Loucy (cell line): ENCODE data around the gene ADARB2.

Source experiments
- H2AFZ ChIP-seq: fragments of 200-600 bp; sonication (generic); 2 replicates; pipeline ENCODE4 v1.6.0; 2016; ENCODE audit warnings: antibody characterized with exemption, mild to moderate bottlenecking, low read length, moderate library complexity
- H3F3A ChIP-seq: fragments of 200-600 bp; 2 replicates; pipeline ENCODE4 v1.6.0; 2016; ENCODE audit warnings: antibody characterized with exemption, low read depth, mild to moderate bottlenecking
- H3K27me3 ChIP-seq: fragments of 200-600 bp; sonication (generic); 2 replicates; pipeline ENCODE4 v1.6.1; 2014; ENCODE audit warnings: low read length, mild to moderate bottlenecking; ENCODE audit not compliant: insufficient read depth, poor library complexity, severe bottlenecking
- H3K36me3 ChIP-seq: fragments of 200-600 bp; sonication (generic); 2 replicates; pipeline ENCODE4 v1.6.1; 2016; ENCODE audit warnings: low read length; ENCODE audit not compliant: insufficient read depth
- H3K4me1 ChIP-seq: fragments of 200-600 bp; sonication (generic); 2 replicates; pipeline ENCODE4 v1.5.1; 2014; ENCODE audit warnings: low read length, mild to moderate bottlenecking; ENCODE audit not compliant: insufficient read depth, poor library complexity, severe bottlenecking
- H3K4me2 ChIP-seq: fragments of 200-600 bp; sonication (generic); 2 replicates; pipeline ENCODE4 v1.6.0; 2014; ENCODE audit warnings: antibody characterized with exemption, low read length, low read depth, mild to moderate bottlenecking; ENCODE audit not compliant: poor library complexity, severe bottlenecking
- H3K4me3 ChIP-seq: fragments of 200-600 bp; sonication (generic); 2 replicates; pipeline ENCODE4 v1.5.1; 2014; ENCODE audit warnings: low read length, mild to moderate bottlenecking, mixed read lengths; ENCODE audit not compliant: poor library complexity, severe bottlenecking
- H3K79me2 ChIP-seq: fragments of 200-600 bp; sonication (generic); 2 replicates; pipeline ENCODE4 v1.6.1; 2014; ENCODE audit warnings: low read length; ENCODE audit not compliant: insufficient read depth
- H3K9ac ChIP-seq: fragments of 200-600 bp; sonication (generic); 2 replicates; pipeline ENCODE4 v1.6.0; 2014; ENCODE audit warnings: mild to moderate bottlenecking, low read depth, low read length, moderate library complexity; ENCODE audit not compliant: poor library complexity, severe bottlenecking
- H3K9me2 ChIP-seq: fragments of 200-600 bp; sonication (generic); replicated peaks from 2 replicates; pipeline ENCODE4 v1.6.1; 2016; ENCODE audit warnings: low read depth, low read length, mixed read lengths
- H3K9me3 ChIP-seq: fragments of 200-600 bp; sonication (generic); 2 replicates; pipeline ENCODE4 v1.6.1; 2014; ENCODE audit warnings: mild to moderate bottlenecking, antibody characterized with exemption, low read length, low read depth; ENCODE audit not compliant: insufficient read depth
- H4K20me1 ChIP-seq: fragments of 200-600 bp; sonication (generic); 2 replicates; pipeline ENCODE4 v1.6.0; 2014; ENCODE audit warnings: antibody characterized with exemption, low read length, mild to moderate bottlenecking; ENCODE audit not compliant: insufficient read depth, poor library complexity, severe bottlenecking
- CTCF ChIP-seq: fragments of 200-600 bp; sonication (generic); conservative IDR thresholded peaks from 2 replicates; pipeline ENCODE4 v1.5.1; 2014; ENCODE audit warnings: mild to moderate bottlenecking, antibody characterized with exemption, low read length
- EZH2phosphoT487 ChIP-seq: fragments of 200-600 bp; IDR thresholded peaks from 2 replicates; pipeline ENCODE4 v1.6.1; 2018; ENCODE audit warnings: antibody characterized with exemption, mild to moderate bottlenecking, moderate library complexity, borderline replicate concordance

ADARB2 gene

GRCh38 chr10:1534820-1535219 lies 202.5 kb downstream of the ADARB2 start:
- Histone ChIP-seq H2AFZ (no peak overlapping the region), H3K9ac (no peak overlapping the region), H3F3A (no peaks in the 10 kb centered on the region), H3K36me3 (no peaks in the 10 kb centered on the region), H3K4me3 (no peak overlapping the region), H3K27me3 (no peaks in the 10 kb centered on the region), H3K9me2 (no peaks in the 10 kb centered on the region), H3K9me3 (no peaks in the 10 kb centered on the region), H3K79me2 (no peaks in the 10 kb centered on the region), H4K20me1 (no peaks in the 10 kb centered on the region), H3K4me2 (no peak overlapping the region), H3K4me1 (no peaks in the 10 kb centered on the region)
- no peak for TF ChIP-seq CTCF
- no peak for TF ChIP-seq EZH2phosphoT487

GRCh38 chr10:1532636-1533035 lies 204.7 kb downstream of the ADARB2 start:
- Histone ChIP-seq H3F3A (no peaks in the 10 kb centered on the region), H3K79me2 (no peaks in the 10 kb centered on the region), H4K20me1 (no peaks in the 10 kb centered on the region), H3K4me3 (no peak overlapping the region), H3K36me3 (no peaks in the 10 kb centered on the region), H2AFZ (no peak overlapping the region), H3K9ac (no peak overlapping the region), H3K27me3 (no peaks in the 10 kb centered on the region), H3K9me2 (no peaks in the 10 kb centered on the region), H3K4me2 (no peak overlapping the region), H3K9me3 (no peaks in the 10 kb centered on the region), H3K4me1 (no peaks in the 10 kb centered on the region)
- TF ChIP-seq EZH2phosphoT487 (no peak), CTCF (no peak)

GRCh38 chr10:1531883-1532597 lies 205.3 kb downstream of the ADARB2 start:
- H3K9me2 ChIP-seq: no peaks in the 10 kb centered on the region
- H3K4me2 ChIP-seq: no peak overlapping the region
- H3K36me3 ChIP-seq: no peaks in the 10 kb centered on the region
- no peaks in the 10 kb centered on the region for H3K79me2 ChIP-seq
- no peaks in the 10 kb centered on the region for H4K20me1 ChIP-seq
- no peak overlapping the region for H3K9ac ChIP-seq
- no peak overlapping the region for H3K4me3 ChIP-seq
- TF ChIP-seq CTCF (no peak), EZH2phosphoT487 (no peak)
- H3K4me1 ChIP-seq: no peaks in the 10 kb centered on the region
- no peaks in the 10 kb centered on the region for H3K27me3 ChIP-seq
- H3F3A ChIP-seq: no peaks in the 10 kb centered on the region
- no peaks in the 10 kb centered on the region for H3K9me3 ChIP-seq
- H2AFZ ChIP-seq: no peak overlapping the region
